Measurements from ENCODE around the gene USP11. TPM values are rescaled to one million over a fixed set of nuclear protein-coding genes. Genes with fewer than 3 reads are reported as not detected.

The USP11 gene
- total RNA-seq, 2 experiments from 2014 or later: 57.1 to 62.0 TPM

DNA sequence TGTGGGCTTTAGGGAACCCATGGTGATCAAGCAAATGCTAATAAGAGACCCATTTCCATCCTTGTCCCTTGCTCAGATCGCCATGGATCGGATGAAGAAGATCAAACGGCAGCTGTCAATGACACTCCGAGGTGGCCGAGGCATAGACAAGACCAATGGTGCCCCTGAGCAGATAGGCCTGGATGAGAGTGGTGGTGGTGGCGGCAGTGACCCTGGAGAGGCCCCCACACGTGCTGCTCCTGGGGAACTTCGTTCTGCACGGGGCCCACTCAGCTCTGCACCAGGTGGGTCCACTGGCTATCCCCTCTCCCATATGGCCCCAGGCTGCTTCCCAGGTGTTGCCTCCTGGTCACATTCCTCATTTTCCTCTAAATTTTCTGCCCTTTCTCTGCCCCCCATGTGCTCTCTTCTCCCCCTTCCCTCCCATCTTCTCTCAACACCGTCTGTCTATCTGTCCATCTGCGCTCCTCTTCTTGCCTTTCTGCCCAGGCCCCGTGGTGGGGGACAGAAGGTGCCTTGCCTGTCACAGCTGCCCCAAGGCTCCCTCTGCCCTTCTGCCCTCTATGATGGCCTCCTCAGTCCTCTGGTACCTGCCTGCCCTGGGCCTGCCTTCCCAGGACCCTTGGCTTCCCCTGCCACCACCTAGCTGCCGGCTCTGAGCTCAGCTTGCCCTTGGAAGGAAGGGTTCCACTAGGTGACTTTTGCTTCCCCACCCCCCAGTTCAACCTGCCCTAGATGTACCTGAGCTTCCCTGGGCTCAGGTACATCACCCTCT is 9.1 kb upstream of the USP11 start:
- TF ChIP-seq, protein P1, sequence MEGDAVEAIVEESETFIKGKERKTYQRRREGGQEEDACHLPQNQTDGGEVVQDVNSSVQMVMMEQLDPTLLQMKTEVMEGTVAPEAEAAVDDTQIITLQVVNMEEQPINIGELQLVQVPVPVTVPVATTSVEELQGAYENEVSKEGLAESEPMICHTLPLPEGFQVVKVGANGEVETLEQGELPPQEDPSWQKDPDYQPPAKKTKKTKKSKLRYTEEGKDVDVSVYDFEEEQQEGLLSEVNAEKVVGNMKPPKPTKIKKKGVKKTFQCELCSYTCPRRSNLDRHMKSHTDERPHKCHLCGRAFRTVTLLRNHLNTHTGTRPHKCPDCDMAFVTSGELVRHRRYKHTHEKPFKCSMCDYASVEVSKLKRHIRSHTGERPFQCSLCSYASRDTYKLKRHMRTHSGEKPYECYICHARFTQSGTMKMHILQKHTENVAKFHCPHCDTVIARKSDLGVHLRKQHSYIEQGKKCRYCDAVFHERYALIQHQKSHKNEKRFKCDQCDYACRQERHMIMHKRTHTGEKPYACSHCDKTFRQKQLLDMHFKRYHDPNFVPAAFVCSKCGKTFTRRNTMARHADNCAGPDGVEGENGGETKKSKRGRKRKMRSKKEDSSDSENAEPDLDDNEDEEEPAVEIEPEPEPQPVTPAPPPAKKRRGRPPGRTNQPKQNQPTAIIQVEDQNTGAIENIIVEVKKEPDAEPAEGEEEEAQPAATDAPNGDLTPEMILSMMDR (IDR thresholded peaks at IDR 0.05): no peak
- POLR2A ChIA-PET: interaction anchor here (0.8 kb wide), 1 partner anchor 14 kb away, joined by 3 read pairs; no protein-coding TSS in a partner anchor
- H3K27me3 Mint-ChIP-seq: no peaks in the 10 kb centered on the region
- H3K36me3 Mint-ChIP-seq (ENCODE audit: low read depth): peaks cover 34% of the 10 kb centered on the region
- no peak overlapping the region for H3K4me3 Mint-ChIP-seq
- no peak for ATAC-seq
- intact Hi-C loops (cut with micrococcal nuclease): no loop called here
- H3K9me3 Mint-ChIP-seq: no peaks in the 10 kb centered on the region
- DNase-seq: no peak
- no peak overlapping the region for H3K27ac Mint-ChIP-seq
- CTCF ChIA-PET: no interaction called here
- peaks cover 27% of the 10 kb centered on the region for H3K4me1 Mint-ChIP-seq (ENCODE audit: low read depth)

DNA sequence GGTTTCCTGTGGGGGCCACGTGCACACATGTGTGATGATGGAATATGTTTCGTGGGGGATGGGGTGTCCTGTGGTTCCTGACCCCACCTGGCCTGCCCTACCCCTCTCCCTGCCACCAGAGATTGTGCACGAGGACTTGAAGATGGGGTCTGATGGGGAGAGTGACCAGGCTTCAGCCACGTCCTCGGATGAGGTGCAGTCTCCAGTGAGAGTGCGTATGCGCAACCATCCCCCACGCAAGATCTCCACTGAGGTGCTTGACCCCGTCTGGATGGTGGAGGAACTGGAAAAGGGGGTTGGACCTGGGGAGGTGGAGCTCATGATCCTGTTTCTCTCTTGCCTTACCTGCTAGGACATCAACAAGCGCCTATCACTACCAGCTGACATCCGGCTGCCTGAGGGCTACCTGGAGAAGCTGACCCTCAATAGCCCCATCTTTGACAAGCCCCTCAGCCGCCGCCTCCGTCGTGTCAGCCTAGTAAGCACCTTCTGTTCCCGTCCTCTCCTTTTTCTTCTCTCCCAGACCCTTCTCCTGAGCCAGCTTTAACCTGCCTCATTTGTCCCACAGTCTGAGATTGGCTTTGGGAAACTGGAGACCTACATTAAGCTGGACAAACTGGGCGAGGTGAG is 8.4 kb upstream of the USP11 start:
- CTCF ChIA-PET: no interaction called here
- H3K4me3 Mint-ChIP-seq: no peak overlapping the region
- H3K27ac Mint-ChIP-seq: no peak overlapping the region
- no peak for ATAC-seq
- peaks cover 27% of the 10 kb centered on the region for H3K4me1 Mint-ChIP-seq (ENCODE audit: low read depth)
- no peak for DNase-seq
- no peaks in the 10 kb centered on the region for H3K9me3 Mint-ChIP-seq
- TF ChIP-seq, protein P1 (IDR thresholded peaks at IDR 0.05): no peak
- intact Hi-C loops (cut with micrococcal nuclease): no loop called here
- no peaks in the 10 kb centered on the region for H3K27me3 Mint-ChIP-seq
- POLR2A ChIA-PET: no interaction called here
- peaks cover 35% of the 10 kb centered on the region for H3K36me3 Mint-ChIP-seq (ENCODE audit: low read depth)

DNA sequence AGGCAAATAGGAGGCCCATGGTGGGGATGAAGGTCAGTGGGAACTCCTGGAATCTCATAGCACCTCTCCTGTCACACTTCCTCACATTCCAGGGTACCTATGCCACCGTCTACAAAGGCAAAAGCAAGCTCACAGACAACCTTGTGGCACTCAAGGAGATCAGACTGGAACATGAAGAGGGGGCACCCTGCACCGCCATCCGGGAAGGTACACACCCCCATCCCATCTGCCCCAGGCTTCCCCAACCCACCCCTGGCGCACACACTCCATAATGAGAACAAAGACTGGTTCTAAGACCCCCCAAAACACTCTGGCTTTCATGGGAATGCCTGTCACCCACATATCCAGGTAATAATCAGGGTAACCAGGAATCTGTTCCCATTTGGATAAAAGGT is 7.9 kb upstream of the USP11 start:
- Mint-ChIP-seq H3K27ac (no peak overlapping the region), H3K36me3 (ENCODE audit: low read depth) (peaks cover 32% of the 10 kb centered on the region), H3K9me3 (no peaks in the 10 kb centered on the region), H3K4me1 (ENCODE audit: low read depth) (peaks cover 22% of the 10 kb centered on the region), H3K27me3 (no peaks in the 10 kb centered on the region), H3K4me3 (no peak overlapping the region)
- ATAC-seq (no peak), DNase-seq (no peak)
- ChIA-PET POLR2A (no interaction called here), CTCF (no interaction called here)
- intact Hi-C loops (cut with micrococcal nuclease): no loop called here
- TF ChIP-seq, protein P1 (IDR thresholded peaks at IDR 0.05): no peak

DNA sequence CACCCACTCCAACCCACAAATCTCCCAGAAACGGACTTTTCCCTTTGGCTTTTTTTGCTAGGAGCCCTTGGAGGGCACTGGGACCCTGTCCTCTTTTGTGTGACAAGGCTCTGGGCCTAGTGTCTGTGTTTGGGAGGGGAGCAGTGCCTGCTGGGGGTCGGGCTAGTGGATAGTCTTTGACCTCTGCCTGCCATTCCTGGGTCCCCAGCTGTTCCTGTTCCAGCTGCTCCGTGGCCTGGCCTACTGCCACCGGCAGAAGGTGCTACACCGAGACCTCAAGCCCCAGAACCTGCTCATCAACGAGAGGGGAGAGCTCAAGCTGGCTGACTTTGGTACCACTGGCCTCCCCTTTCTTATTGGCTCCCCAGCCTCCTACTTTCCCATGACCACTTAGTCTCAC is 6.7 kb upstream of the USP11 start:
- POLR2A ChIA-PET: no interaction called here
- CTCF ChIA-PET: no interaction called here

More for the DNA sequence above, 6.7 kb upstream of the USP11 start:
- Mint-ChIP-seq H3K27me3 (no peaks in the 10 kb centered on the region), H3K4me3 (no peak overlapping the region), H3K9me3 (no peaks in the 10 kb centered on the region), H3K27ac (no peak overlapping the region), H3K36me3 (ENCODE audit: low read depth) (peaks cover 28% of the 10 kb centered on the region), H3K4me1 (ENCODE audit: low read depth) (peaks cover 10% of the 10 kb centered on the region)
- no peak for DNase-seq
- TF ChIP-seq, protein P1 (IDR thresholded peaks at IDR 0.05): no peak
- ATAC-seq: no peak
- intact Hi-C loops (cut with micrococcal nuclease): no loop called here
